Measurements from ENCODE around the gene CDYL2. TPM values are rescaled to one million over a fixed set of nuclear protein-coding genes. Genes with fewer than 3 reads are reported as not detected.
A peak's percentile ranks its signal among the peaks of the same experiment; 100 is the strongest.
"Not testable (repeated sequence)": the region's sequence is repeated elsewhere in the genome, so short reads cannot be mapped to it uniquely, and the experiment has no call there.

The CDYL2 gene
- total RNA-seq, 1 donor from 2014 or later = 34.1 TPM

DNA sequence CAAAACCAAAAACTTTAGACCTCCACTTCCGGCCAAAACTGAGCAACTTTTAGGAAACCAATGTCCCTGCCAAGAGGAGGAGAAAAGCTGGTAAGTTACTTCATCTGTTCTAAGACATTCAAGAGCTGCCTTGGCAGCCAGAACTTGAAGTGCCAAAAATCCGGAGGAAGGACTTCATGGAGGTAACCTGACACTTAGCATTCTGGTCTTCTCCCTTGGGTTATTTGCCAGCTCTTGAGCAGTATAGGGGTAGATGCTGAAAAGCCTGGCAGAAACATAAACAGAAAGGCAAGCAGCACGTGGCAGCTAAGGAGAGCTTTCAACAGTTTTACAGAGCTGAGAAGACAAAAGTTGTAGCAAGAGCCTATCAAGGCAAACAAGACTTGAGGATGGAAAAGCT is 53.2 kb downstream of the CDYL2 start:
- DNase-seq (ENCODE audit: extremely low read depth, low read depth, low spot score) = no peak

DNA sequence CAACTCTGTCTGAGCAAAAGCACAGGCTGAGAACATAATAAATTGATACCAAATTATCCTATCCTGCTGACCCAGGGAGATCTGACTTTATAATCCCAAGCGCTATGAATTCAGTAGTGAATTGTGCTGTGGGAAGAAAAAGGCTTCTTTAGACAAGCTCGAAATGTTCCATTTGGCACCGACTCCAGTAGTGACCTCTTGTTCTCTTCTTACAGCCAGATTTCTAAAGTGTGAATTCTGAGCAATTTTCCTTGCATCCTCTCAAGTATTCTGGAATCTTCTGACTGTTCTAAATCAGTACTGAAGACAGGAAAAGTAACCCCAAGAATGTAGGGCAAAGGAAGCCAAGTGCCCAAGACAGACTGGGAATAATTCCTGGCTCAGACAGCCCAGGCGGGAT is 58.2 kb downstream of the CDYL2 start:
- no peak for DNase-seq (ENCODE audit: extremely low read depth, low read depth, low spot score)

DNA sequence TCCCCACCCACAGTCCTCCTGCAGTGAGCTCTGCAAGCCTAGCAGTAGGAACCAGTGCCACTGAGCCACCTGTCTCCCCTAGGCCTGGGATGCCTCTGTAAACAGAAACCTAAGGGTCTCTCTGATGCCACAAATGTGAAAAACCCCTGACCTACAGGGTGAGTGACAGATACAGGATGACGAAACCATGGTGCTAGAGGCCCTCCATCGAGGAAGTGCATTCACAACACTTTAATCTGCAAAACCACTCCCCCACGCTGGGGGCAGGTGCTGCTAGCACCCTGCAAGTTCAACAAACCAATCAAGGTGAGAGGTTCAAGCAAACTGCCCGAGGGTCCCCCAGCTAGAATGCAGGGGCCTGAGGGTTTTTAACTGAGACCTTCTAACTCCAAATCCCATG is 59.5 kb downstream of the CDYL2 start:
- DNase-seq (ENCODE audit: extremely low read depth, low read depth, low spot score) = no peak

DNA sequence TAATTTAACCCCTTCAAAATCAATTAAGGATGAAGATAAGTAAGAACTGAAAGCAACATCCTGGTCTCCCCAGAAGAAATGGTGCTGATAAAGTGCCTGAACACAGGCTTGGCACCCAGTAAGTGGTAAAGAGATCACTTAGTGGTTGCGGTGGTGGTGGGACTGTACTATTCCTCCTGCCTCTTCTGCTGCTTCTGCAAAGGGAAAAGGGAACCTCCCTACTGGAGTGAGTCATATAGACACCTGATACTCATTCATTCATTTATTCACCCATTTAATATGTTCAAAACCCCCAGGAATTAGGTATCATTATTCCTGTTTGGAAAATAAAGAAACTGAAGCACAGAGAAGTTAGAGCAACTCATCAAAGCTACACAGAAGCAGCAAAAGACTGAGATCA is 60.6 kb downstream of the CDYL2 start:
- DNase-seq (ENCODE audit: extremely low read depth, low read depth, low spot score) = no peak

DNA sequence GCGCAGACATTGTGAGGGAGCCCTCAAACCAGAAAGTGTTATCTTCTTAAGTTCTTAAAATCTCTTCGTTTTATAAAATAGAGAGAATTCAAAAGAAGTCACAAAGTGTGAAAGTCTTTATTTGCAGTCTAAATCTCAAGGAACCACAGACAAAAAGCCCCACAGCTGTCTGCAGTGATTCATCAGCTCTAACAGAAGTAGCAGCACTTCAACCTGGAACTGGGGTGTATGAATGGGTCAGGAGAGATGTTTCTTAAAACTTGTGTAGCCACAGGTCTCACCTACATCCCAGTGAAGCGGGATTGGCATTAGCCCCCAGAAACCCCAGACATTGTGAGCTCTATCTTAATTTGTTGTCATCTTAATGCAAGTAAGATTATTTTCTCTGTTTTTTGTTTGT is 61.1 kb downstream of the CDYL2 start:
- no peak for DNase-seq (ENCODE audit: extremely low read depth, low read depth, low spot score)

DNA sequence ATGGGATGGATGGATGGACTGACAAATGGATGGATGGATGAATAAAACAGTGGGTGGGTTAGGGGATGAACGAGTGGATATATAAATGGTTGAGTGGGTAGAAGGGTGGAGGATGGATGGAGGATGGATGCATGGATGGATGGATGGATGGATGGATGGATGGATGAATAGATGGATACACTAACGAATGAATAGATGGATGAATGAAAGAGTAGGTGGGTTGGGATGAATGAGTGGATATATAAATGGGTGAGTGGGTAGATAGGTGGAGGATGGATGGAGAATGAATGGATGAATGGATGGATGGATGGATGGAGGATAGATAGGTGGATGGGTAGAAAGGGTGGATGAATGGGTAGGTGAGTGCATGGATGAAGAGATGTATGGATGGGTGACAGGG is 62.1 kb downstream of the CDYL2 start:
- DNase-seq (ENCODE audit: extremely low read depth, low read depth, low spot score) = no peak

DNA sequence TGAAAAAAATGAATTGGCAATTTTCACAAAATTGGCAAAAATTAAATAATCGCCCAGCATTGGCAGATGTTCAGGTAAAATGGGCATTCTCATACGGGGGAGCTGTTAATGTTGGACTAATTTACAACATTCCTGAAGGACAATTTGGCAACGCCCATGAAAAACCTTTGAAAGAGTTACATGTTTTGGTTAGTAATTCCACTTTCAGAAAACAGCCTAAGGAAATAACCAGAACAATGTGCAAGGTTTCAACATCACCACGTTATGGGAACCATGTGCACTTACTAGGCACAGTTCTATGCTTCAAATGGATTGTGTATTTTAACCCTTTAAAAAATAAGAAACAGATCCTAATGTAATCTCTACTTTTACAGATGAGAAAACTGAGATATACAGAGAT is 62.7 kb downstream of the CDYL2 start:
- no peak for DNase-seq (ENCODE audit: extremely low read depth, low read depth, low spot score)

DNA sequence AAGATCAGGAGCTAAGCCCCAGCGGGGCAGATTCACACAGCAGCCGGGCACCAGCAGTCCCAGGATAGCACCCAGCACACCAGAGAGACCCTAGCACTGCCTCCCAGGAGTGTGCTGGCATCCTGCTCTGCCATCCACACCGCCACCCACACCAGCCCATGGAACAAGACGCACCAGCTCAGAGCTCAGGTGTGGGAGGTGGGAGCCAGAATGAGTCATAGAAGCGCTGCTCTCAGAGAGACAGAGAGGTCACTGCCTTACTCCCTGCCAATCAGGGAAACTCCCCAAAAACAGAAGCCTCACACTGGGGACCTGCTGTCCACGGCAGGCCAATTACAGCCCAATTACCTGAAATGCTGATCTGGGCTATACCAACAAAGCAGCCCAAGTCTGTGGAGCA is 64.9 kb downstream of the CDYL2 start:
- no peak for DNase-seq (ENCODE audit: extremely low read depth, low read depth, low spot score)

DNA sequence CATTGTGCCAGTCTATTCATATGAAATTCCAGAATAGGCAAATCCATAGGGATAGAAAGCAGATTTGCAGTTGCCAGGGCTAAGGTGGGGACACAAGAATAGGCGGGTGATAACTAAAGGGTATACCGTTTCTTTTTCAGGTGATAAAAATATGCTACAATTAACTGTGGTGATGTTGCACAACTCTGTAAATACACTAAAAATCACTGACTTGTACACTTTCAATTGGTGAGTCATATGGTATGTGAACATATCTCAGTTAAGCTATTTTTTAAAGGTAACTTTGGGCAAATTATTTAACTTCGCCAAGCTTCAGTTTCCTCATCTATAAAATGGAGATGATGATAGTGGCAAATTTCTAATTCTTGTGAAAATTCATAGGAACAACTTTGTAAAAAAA is 65.9 kb downstream of the CDYL2 start:
- no peak for DNase-seq (ENCODE audit: extremely low read depth, low read depth, low spot score)

DNA sequence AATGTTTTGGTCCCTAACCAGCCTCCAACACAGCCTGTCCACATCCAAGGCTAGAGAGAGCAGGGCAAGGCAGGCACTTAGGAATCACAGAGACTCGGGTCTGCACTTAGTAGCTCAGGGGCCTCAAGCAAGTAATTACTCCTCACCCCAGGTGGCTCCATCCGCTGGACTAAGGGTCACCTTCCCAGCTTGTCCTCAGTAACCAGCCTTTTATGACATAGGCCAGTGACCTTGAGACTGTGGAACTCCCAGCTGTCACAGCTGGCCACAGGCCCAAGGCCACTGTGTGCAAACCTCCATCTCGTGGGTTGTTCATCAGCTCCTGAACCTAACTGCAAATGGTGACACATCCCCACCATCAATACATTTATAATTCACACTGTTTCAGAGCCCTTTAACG is 68.6 kb downstream of the CDYL2 start:
- DNase-seq (ENCODE audit: extremely low read depth, low read depth, low spot score) = no peak

DNA sequence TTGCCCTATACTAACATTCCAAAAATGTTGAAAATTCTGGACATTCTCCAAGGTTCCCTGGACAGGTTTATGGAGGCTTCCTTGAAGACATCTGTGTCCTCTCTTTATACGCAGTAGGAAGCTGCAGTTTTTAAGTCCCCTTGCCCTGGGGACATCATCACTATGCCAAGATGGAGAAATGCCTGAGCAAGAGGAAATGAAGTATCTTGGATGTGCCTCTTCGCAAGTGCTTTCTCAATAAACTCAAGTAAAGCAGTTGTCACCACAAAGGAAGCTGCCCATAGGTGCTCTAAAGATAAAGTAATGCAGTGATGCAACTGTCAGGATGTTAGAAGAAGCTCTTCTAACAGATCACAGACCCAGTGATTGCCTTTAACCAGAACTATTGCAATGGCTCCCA is 71.0 kb downstream of the CDYL2 start:
- DNase-seq (ENCODE audit: extremely low read depth, low read depth, low spot score) = no peak

DNA sequence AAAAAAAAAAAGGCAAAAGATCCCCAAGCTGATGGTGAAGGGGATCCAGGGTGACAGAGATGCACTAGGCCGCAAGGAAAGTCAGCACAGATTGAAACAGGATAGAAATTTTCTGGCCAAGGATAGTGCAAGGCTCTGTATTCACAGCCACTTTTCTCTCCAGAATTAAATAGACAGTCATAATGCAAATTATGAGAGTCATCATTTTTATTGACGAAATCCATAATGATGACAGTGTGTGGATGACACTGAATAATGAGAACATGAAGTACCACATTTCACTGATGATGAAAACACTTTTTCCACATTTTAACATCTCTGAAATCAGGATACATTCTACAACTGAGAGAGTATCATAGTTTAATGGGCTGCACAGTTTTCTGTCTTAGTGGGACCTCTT is 72.5 kb downstream of the CDYL2 start:
- DNase-seq (ENCODE audit: extremely low read depth, low read depth, low spot score) = no peak

DNA sequence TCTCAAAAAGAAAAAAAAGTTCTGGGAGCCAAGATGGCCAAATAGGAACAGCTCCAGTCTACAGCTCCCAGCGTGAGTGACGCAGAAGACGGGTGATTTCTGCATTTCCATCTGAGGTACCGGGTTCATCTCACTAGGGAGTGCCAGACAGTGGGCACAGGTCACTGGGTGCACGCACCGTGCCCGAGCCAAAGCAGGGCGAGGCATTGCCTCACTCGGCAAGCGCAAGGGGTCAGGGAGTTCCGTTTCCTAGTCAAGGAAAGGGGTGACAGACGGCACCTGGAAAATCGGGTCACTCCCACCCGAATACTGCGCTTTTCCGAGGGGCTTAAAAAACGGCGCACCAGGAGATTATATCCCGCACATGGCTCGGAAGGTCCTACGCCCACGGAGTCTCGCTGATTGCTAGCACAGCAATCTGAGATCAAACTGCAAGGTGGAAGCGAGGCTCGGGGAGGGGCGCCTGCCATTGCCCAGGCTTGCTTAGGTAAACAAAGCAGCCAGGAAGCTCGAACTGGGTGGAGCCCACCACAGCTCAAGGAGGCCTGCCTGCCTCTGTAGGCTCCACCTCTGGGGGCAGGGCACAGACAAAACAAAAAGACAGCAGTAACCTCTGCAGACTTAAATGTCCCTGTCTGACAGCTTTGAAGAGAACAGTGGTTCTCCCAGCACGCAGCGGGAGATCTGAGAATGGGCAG is 77.2 kb downstream of the CDYL2 start:
- not testable (repeated sequence) for DNase-seq (ENCODE audit: extremely low read depth, low read depth, low spot score)

DNA sequence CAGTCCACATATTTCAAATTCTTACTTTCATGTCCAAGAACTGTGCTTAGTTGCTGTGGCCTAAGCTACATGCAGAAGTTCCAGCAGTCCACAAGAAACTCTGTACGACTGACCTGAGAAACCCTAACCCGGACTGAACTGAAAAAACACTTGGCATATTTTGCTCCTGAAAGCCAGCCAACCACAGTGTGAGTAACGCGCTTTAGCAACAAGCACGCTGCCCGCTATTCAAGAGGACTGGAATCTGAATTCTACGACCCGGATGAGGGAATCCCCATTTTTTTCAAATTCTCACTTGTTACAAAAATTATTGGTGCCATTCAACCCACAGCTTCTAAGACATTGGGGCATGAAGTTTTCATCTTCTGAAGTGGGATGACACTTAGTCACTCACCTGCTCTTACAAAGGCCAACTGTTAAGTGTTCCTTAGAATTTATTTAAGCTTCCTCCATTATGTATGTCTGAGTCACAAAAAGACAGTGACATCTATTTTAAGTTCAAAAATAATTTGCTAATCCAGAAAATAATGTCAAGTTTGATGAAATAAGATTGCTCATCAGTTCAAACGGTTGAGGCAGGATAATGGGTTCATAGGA is 78.7 kb downstream of the CDYL2 start:
- no peak for DNase-seq (ENCODE audit: extremely low read depth, low read depth, low spot score)

DNA sequence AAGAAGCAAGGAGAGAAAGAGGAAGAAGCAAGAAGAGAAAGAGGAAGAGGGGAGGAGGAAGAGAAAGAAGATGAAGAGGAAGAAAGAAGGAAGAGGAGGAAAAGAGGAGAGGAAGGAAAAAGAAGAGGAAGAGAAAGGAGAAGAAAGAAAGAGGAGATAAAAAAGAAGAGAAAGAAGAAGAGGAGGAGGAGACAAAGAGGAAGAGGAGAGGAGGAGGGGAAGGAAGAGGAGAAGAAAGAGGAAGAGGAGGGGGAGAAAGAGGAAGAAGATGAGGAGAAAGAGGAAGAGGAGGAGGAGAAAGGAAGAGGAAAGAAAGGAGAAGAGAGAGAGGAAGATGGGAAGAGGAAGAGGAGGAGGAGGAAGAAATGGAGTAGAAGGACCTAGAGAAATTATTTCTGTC is 80.4 kb downstream of the CDYL2 start:
- DNase-seq (ENCODE audit: extremely low read depth, low read depth, low spot score) = no peak

DNA sequence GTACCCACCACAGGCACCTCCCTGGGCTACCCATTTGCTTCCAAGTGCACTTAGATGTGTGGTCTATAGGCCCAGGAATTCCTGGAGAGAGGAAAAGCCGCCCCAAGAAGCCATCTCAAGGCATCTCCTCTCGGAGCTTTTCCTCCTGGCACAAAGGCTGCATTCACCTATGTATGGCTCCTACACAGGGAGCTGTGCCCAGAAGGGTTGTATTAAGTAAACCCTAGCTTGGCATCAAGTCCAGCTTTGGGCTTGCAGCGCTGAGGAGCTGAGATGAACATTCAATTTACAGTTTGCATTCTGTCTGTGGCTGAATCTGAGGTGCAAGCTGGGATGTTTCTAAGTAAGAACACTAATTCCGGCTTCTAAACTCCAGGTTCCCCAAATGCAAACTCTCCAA is 81.3 kb downstream of the CDYL2 start:
- no peak for DNase-seq (ENCODE audit: extremely low read depth, low read depth, low spot score)

DNA sequence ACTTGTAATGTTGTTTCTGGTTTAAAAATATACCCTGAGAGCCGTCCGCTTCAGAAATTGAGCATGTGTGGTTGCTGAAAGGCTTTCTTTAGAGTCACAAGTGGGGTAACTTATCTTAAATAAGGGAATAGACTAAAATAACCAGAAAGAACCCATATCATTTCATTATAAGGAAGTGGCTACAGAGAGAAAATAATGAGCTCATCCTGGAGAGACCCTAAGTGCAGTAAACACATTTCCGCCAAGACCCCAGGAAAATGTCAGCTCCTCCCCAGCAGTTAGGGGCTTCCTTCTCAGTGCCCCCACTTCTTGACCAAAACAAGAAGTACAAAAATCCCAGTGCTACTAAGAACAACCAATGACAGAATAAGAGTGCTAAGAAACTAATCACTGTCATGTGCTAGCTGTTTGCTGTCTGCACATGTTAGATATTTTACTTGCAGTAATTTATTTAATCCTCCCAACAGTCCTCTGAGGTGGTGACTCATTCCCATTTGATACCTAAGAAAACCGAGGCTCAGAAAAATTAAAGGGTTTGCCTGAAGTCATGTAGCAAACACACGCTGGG is 83.5 kb downstream of the CDYL2 start:
- DNase-seq (ENCODE audit: extremely low read depth, low read depth, low spot score) = no peak

DNA sequence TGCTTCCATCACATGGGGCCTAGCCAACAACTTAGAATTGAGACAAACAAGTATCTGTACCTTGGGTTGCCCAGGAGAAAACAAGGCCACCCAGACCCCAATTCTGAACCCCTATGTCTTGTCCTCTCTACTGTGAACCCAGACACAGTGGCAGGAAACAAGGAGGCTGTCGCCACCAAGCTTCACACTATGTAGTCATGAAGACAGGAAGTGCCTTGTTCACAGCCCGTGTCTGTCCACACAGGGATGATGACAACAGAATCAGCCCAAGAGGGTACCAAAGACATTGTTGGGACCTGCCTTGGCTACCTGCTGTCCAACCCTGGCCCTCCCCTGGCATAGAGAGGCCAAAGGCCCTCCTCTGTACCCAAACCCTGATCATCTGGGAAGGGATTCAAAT is 84.8 kb downstream of the CDYL2 start:
- DNase-seq (ENCODE audit: extremely low read depth, low read depth, low spot score) = no peak

DNA sequence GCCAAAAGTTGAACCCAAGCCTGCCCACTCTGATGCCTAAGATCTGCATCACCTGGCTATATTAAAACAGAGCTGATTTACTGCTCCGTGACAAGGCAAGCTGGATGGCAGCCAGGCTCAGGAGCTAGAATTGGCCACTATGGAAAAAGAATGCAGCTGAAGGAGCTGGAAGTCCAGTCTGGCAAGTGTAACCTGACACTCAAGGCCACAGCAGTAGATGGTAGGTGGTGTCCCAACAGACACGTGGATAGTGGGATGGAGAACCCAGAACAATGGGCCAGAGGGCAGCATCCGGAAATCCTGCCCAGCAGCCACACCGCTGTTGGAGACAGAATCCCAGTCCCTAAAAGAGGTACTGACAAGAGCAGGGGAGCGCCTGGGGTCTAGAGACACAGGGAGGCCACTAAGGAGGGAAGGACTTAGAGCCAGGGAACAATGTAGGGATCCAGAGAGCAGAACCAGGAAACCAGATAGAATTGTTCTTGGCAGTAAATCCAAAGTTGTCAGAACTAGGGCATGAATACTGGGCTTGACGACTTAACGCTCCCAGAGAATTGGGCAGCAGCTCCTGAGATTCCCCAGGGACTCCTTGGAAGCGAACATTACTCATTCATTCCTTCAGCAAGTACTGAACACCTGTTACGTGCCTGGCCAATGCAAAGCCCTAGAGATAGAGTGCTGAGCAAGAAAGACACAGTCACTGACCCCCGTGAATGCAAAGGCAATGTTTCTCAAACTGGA is 85.7 kb downstream of the CDYL2 start:
- peak; percentile 45 for DNase-seq (ENCODE audit: extremely low read depth, low read depth, low spot score)

DNA sequence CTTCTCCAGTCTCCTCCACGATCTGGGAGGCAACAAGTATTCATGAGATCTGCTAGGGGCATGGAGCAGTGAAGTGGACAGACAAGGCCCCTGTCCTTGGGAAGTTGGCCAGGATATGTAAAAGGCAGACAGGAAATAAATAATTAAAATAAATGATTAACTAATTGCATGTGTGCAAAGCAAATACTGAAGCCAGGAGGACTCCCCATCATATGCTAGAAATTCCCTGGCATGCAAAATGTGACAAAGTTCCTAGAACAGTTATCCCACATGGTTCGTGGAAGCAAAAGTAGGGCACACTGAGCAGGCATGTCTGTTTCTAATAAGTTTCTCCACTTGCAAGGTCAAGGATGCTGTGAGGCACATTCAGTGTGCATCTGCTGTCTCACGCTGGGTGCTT is 86.8 kb downstream of the CDYL2 start:
- DNase-seq (ENCODE audit: extremely low read depth, low read depth, low spot score) = no peak

DNA sequence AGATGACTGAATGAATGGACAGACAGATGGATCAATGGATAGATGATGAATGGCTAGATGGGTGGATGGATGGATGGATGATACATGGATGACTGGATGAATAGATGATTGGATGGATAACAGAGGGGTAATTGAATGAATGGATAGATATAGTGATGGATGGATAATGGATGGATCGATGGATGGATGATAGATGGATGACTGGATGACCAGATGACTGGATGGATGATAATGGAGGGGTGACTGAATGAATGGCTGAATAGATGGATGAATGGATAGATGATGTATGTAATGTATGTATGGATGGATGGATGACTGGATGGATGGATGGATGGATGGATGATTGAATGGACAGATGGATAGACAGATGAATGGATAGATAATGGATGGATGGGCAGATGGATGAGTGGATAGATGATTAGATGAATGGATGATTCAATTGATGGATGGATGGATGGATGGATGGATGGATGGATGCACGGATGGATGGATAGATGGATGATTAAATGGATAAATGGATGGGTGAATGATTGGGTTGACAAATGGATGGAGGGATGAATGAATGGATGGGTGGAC is 87.7 kb downstream of the CDYL2 start:
- no peak for DNase-seq (ENCODE audit: extremely low read depth, low read depth, low spot score)

DNA sequence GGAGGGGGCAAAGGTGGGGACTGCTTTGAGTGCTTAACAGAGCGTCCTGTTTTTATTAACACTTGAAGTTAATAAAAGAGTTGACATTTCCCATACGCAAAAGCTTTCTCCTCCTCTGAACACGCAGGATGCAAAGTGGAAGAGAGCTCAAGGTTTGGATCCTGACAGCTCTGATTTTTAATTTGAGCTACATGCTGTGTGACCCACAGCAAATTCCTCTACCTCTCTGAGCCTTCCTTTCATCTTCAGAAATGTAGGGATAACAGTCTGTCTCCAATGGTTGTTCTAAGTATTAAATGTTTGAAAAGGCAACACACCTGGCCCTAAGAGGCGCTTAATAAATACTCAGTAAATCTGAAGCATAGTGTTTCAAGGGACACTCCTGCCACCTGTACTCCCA is 93.0 kb downstream of the CDYL2 start:
- DNase-seq (ENCODE audit: extremely low read depth, low read depth, low spot score) = no peak
